ENCODE data around the gene FLII.
"Not testable (repeated sequence)": the region's sequence is repeated elsewhere in the genome, so short reads cannot be mapped to it uniquely, and the experiment has no call there.

Gene FLII

DNA sequence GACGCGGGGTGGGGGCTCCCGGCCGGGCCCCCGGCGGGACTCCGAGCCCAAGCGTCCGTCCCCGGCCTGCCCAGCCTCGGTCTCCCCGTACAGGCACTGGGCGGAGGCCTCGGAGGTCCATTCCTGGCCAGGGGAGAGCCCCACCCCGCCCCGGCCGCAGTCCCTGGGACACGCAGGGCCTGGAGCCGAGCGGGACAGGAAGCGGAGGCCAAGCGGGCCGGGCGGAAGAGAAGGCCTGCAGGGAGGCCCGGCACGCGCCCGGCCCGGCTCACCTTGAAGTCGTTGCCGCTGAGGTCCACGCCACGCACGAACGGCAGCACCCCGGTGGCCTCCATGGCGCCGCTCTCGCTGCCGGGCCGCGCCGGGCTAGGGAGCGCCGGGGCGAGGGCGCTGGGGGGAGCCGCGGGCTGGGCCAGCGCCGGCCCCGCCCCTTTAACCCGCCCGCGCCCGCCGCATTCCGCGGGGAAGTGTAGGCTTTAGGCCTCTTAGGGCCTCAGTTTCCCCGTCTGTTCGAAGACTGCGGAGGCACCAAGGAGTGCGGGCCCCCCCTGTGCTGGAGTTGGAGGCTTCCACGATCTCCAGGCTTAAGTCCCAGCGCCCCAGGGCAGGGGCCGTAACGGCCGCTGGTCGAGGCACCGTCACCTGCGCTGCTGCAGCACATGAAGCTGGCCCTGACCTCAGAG, at the start of gene FLII:
FLII (minus strand) TSS at position 383 of the 683 bp plus-strand sequence; CDS start at position 335, 48 bp downstream.
- intact Hi-C loops (cut with DNase I) = no loop called here
- peak; percentile 50 to 94 (median 62) for DNase-seq

DNA sequence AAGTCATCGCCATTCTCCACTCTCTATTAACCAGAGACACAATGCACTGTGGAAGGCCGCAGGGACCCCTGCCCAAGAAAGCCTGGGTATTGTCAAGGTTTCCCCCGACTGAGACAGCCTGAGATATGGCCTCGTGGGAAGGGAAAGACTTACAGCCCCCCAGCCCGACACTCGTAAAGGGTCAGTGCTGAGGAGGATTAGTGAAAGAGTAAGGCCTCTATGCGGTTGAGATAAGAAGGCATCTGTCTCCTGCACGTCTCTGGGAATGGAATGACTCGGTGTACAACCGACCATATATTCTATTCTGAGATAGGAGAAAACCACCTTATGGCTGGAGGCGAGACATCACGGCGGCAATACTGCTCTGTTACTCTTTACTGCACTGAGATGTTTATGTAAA, 44.7 kb upstream of the FLII start:
- DNase-seq = peak in 1 of 10 donors; percentile 15
- intact Hi-C loops (cut with DNase I) = not testable (repeated sequence)

- peak in 1 of 10 donors; percentile 8 for DNase-seq
- intact Hi-C loops (cut with DNase I) = no loop called here
Measured at GRCh38 chr17:18300725-18301480, 42.4 kb upstream of the FLII start.

DNA sequence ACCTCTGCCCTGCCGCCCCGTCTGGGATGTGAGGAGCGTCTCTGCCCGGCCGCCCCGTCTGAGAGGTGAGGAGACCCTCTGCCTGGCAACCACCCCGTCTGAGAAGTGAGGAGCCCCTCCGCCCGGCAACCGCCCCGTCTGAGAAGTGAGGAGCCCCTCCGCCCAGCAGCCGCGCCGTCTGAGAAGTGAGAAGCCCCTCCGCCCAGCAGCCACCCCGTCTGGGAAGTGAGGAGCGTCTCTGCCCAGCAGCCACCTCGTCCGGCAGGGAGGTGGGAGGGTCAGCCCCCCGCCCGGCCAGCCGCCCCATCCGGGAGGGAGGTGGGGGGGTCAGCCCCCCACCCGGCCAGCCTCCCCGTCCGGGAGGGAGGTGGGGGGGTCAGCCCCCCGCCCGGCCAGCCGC, 39.5 kb upstream of the FLII start:
- intact Hi-C loops (cut with DNase I) = not testable (repeated sequence)
- peak in 1 of 10 donors; percentile 53 for DNase-seq

- DNase-seq = peak in 1 of 10 donors; percentile 54
- intact Hi-C loops (cut with DNase I) = no loop called here
Measured at GRCh38 chr17:18291718-18292540, 33.4 kb upstream of the FLII start.

- DNase-seq = peak in 2 of 10 donors; percentile 47 to 63
- intact Hi-C loops (cut with DNase I) = no loop called here
Measured at GRCh38 chr17:18285296-18285695, 26.8 kb upstream of the FLII start.

GRCh38 chr17:18281788-18282187, 23.2 kb upstream of the FLII start:
- intact Hi-C loops (cut with DNase I) = no loop called here
- peak in 1 of 10 donors; percentile 7 for DNase-seq

- intact Hi-C loops (cut with DNase I) = no loop called here
- DNase-seq = peak in 1 of 10 donors; percentile 73
Measured at GRCh38 chr17:18280766-18281371, 22.3 kb upstream of the FLII start.

DNA sequence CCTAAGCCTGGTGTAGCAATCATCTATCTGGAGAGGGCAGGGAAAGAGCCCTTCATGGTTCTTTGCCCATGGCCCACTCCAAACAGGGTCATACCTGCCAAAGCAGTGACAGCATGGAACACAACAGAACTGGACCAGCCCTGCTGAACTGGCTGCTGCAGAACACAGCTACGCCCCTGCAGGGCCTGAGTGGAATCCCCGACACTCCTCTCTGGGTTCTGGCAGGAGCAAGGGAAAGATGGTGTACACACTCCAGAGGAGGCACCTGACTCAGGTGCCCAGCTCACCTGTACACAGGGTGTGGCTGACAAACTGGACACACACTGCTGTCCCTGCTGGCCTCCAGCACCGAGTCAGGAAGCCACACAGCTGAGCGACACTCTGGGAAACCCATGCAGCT, 21.7 kb upstream of the FLII start:
- intact Hi-C loops (cut with DNase I) = no loop called here
- peak in 1 of 10 donors; percentile 60 for DNase-seq

DNA sequence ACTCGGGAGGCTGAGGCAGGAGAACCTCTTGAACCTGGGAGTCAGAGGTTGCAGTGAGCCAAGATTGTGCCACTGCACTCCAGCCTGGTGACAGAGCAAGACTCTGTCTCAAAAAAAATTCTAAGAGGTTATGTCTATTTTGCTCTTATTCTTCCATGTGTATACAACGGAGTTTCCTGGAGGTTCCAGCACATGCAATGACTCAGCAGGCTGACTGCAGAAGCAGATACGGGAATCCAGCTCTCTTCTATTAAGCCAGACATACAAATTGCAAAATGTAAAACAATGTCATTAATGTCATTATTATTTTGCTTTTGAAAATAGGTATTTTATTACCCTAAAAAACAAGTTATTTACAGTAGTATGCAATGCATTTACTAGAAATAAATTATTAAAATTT, 20.3 kb upstream of the FLII start:
- no peak for DNase-seq
- intact Hi-C loops (cut with DNase I) = no loop called here

DNA sequence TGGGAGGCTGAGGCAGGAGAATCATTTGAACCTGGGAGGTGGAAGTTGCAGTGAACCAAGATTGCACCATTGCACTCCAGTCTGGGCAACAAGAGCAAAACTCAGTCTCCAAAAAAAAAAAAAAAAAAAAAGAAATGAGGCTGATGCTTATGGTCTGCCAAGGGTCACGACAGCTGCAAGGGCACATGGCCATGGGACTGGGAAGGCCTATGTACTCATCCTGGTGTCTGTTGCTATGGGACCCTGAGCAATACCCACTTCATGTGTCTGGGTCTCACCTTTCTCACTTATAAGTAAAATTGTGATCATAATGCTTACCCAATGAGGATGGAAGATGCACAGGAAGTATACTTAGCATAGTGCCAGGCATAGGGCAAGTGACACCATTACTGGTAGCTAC, 18.5 kb upstream of the FLII start:
- intact Hi-C loops (cut with DNase I) = no loop called here
- DNase-seq = peak in 1 of 10 donors; percentile 18

DNA sequence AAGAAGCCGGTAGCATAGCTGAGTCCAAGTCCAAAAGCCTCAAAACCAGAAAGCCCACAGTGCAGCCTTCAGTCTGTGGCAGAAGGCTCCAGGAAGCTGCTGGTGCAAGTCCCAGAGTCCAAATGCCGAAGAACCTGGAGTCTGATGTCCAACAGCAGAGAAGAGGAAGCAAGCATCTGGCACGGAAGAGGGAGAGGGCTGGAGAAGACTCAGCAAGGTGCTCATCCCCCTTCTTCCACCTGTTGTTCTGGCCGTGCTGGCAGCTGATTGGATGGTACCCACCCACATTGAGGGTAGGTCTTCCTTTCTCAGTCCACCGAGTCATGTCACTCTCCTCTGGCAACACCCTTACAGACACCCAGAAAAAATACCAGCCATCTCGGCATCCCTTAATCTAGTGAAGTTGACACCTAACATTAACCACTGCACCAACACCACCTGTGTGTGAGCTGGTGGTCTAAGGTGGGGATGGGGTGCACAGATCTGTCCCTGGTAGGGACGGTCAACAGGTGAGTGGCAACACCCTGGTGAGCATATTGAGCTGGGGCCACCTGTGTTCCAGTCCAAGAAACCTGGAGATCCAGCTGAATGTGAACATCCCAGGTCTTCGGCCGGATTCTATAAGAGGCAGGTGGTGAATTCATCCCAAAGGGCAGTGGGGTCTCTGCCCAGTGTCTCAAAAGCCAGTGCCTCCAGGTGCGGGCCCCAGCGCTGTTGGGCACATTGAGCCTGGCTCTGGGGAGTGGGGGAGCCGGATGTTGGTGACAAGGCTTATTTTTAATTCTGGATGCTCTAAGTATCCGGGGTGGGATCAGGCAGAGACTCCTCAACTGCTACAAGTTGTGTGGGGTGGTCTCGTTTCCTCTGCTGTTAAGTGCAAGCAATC, 11.8 kb upstream of the FLII start:
- DNase-seq = peak in 1 of 10 donors; percentile 71
- intact Hi-C loops (cut with DNase I) = no loop called here

DNA sequence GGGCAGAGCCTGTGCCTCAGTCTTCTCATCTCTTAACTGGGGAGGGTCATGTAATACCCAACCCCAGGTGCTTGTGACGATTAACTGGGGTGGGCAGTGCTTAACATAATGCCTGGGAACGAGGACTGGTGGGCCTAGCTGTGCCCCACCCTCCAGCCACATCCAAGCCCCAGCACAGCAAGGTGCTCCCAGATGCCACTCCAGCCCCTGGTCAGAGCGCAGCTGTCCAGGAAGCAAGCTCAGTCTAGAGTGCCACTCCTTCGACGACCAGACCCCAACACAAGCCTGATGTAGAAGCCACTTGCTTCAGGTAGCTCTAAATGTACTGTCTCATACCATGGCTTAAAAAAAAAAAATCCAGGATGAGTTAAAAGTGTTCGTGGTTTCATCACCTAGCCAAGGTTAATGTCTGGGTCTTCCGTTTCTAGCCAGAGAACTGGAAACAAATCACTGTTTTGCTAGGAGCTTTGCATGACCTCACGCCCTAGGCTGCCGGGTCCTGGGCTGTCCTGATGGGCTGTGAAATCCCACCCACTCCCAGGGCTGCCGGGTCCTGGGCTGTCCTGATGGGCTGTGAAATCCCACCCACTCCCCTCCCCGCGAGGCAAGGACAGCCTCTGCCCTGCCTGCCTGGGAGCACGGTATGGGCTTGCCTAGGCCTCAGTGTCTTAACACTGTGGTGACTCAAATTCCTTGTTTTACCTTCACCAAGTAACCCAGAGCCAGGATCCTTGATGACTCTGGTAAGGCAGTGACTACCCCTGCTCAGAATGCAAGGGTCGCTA, 9.6 kb upstream of the FLII start:
- intact Hi-C loops (cut with DNase I) = no loop called here

DNA sequence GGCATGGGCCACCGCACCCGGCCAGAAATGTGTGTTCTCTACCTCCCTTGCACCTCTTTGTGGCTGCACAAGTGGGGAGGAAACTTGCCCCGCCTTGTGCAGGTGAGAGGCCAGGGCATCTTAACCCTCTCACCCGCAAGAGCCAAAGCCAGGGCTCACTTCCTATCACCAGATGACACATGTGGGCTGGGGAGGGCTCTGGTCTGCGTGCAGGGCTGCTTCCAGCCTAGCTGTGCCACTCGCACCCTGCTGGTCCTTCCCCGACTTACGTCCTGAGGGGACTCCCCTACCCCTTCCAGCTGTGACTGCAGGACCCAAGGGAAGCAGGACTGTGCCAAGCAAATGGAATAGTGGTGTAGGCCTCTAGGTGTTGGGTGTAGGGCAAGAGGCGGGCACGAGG, 8.8 kb upstream of the FLII start:
- DNase-seq = peak in 1 of 10 donors; percentile 40
- intact Hi-C loops (cut with DNase I) = no loop called here

More for the DNA sequence above, 9.6 kb upstream of the FLII start:
- peak in 1 of 10 donors; percentile 62 for DNase-seq

DNA sequence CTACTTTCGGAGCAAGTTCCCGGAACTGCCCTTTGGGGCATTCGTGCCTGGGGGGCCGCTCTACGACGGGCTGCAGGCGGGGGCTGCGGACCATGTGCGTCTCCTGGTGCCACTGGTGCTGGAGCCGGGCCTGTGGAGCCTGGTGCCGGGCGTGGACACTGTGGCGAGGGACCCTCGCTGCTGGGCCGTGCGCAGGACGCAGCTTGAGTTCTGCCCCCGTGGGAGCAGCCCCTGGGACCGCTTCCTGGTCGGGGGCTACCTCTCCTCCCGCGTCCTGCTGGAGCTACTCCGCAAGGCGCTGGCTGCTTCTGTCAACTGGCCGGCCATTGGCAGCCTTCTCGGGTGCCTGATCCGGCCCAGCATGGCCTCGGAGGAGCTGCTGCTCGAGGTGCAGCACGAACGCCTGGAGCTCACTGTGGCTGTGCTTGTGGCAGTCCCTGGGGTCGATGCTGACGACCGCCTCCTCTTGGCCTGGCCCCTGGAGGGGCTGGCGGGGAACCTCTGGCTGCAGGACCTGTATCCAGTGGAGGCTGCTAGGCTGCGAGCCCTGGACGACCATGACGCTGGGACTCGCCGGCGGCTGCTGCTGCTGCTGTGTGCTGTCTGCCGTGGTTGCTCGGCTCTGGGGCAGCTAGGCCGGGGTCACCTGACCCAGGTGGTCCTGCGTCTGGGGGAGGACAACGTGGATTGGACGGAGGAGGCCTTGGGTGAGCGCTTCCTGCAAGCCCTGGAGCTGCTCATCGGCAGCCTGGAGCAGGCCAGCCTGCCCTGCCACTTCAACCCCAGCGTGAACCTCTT, 5.5 kb upstream of the FLII start:
- no peak for DNase-seq
- intact Hi-C loops (cut with DNase I) = loop anchor here (5.0 kb wide), 1 partner anchor 37 kb away; the partner anchor contains the start of gene LLGL1

DNA sequence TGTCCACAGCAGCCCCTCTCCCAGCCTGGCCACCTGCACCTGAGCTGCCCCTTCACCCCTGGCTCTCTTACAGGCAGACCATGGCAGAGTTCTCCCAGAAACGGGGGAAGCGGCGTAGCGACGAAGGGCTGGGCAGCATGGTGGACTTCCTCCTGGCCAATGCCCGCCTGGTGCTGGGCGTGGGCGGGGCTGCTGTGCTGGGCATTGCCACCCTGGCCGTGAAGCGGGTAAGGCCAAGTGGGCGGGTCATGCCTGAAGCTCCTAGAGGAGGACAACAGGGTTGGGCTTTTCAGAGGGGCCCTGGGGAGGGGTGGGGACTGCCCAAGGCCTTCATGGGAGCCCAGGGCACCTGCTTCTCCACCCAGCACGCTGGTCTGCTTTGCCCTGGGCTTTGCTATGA, 4.1 kb upstream of the FLII start:
- intact Hi-C loops (cut with DNase I) = loop anchor here (5.0 kb wide), 1 partner anchor 35 kb away; the partner anchor contains the start of gene LLGL1
- DNase-seq = no peak

DNA sequence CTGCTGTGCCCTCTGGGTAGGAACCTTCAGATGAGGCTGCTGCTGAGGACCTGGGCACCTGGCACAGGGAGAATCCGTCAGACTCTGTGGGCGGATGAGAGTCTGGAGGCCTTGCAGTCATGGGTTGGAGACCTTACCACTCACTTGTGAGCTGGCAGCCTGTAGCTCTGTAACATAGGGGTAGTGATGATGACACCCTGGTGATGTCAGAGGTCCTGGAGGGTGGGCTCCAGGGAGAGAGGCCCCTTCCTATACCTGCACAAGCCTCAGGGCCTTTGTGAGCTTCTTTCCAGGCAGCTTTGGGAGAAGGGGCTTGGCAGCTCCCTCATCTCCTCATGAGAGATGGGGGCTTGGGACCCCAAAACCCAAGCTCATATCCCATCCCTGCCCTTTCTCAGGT, 3.6 kb upstream of the FLII start:
- intact Hi-C loops (cut with DNase I) = loop anchor here (5.0 kb wide), 1 partner anchor 35 kb away; the partner anchor contains the start of gene LLGL1
- DNase-seq = no peak

DNA sequence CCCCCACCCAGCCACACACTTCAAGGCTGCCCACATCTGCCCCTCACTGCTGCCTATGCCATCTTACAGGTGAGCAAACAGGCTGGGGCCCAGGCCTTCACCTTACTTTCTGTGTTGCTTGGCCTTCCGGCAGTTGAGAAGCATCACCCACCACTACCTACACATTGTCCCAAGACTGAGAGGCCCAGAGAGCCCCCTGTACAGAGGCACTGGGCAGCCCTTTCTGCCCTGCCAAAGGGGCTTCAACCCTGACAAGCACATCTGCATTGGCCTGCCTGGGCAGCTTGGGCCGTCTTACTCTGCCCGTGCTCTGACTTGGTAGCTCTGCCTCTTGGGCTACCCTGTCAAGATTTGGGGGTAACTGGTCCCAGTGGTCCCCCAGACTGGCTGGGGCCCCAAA, 3.1 kb upstream of the FLII start:
- intact Hi-C loops (cut with DNase I) = loop anchor here (2.0 to 5.0 kb wide), 2 partner anchors 34 to 53 kb away; partner anchors contain the start of genes LLGL1, SMCR8 and TOP3A
- DNase-seq = peak in 1 of 10 donors; percentile 71

Measured in posterior cingulate gyrus (tissue), 11 donors.